HCT116 (cell line): Measurements from ENCODE around the gene GPD2. TPM values are rescaled to one million over a fixed set of nuclear protein-coding genes. Genes with fewer than 3 reads are reported as not detected.

Experiments used
- ATAC-seq: fragments of 200-7000 bp; cut with Tn5 transposase; 2 replicates; pipeline ENCODE4 v1.9.1; 2020; ENCODE audit warnings: mild to moderate bottlenecking, moderate library complexity
- BruUV-seq: library from RNA; stranded (reverse); fragments of 400-500 nt; replicated peaks from 2 replicates; lab custom pipeline; 2021; lab: Mats Ljungman, UMichigan
- CTCF ChIA-PET: fragments of 300-600 bp; sonication (Branson Sonifier 250); formaldehyde crosslinking; loops from one replicate; lab custom pipeline; 2021; ENCODE audit warnings: antibody characterized with exemption; lab: Charles Lee
- POLR2A ChIA-PET: fragments of 300-600, 350-600 bp; sonication (Branson Sonifier 250); formaldehyde crosslinking; loops from one replicate; lab custom pipeline; 2021; ENCODE audit warnings: antibody characterized with exemption; lab: Charles Lee
- RAD21 ChIA-PET, 2 experiments: fragments of 300-600 bp; sonication (Branson Sonifier 250); formaldehyde crosslinking; loops; one replicate each; lab custom pipeline; 2023; ENCODE audit warnings: low total read pairs in 2 of 2; ENCODE audit not compliant: uncharacterized antibody in 2 of 2, unreplicated experiment in 2 of 2, low non-redundant PET in 1 of 2; lab: Charles Lee
- DNase-seq: peaks from one replicate; pipeline ENCODE4 v3.0.0-alpha.2; 2010; ENCODE audit warnings: low read depth, low spot score
- H2AFZ ChIP-seq: fragments of 200-600 bp; shearing (Covaris generic), sonication (generic); 2 replicates; pipeline ENCODE4 v1.6.1; 2017; ENCODE audit warnings: low read depth, mixed run types, mixed read lengths, antibody characterized with exemption, low read length; ENCODE audit not compliant: poor library complexity, severe bottlenecking
- H3K27ac ChIP-seq: 2 replicates; pipeline ENCODE4 v1.5.1; 2012; ENCODE audit warnings: low read depth, low read length
- H3K27me3 ChIP-seq: fragments of 200-600 bp; sonication (generic); 2 replicates; pipeline ENCODE4 v1.6.1; 2016; ENCODE audit warnings: mixed run types, low read length, mixed read lengths; ENCODE audit not compliant: insufficient read depth
- H3K36me3 ChIP-seq, 2 experiments: fragments of 200-500 bp in 1 of 2; fragments of 200-600 bp in 1 of 2; sonication (Bioruptor generic) in 1 of 2; sonication (generic) in 1 of 2; 2 replicates each; pipeline versions ENCODE4 v1.5.1 to v1.6.1; 2014 to 2016; ENCODE audit warnings: low read length in 2 of 2, inconsistent platforms in 1 of 2, mixed read lengths in 1 of 2, mixed run types in 1 of 2; ENCODE audit not compliant: insufficient read depth in 2 of 2, control insufficient read depth in 1 of 2
- H3K4me1 ChIP-seq, 2 experiments: fragments of 200-600 bp in 1 of 2; sonication (generic) in 1 of 2; 2 replicates each; pipeline versions ENCODE4 v1.5.1 to v1.6.1; 2012 to 2017; ENCODE audit warnings: low read length in 2 of 2, inconsistent platforms in 1 of 2, mild to moderate bottlenecking in 1 of 2, mixed read lengths in 1 of 2, mixed run types in 1 of 2, moderate library complexity in 1 of 2; ENCODE audit not compliant: insufficient read depth in 2 of 2, control insufficient read depth in 1 of 2
- H3K4me2 ChIP-seq: fragments of 200-600 bp; sonication (generic); 2 replicates; pipeline ENCODE4 v1.6.1; 2017; ENCODE audit warnings: mixed run types, low read length, mixed read lengths
- H3K4me3 ChIP-seq, 2 experiments: fragments of 200-600 bp in 1 of 2; sonication (generic) in 1 of 2; replicated peaks in 1 of 2; 2 replicates each; pipeline ENCODE4 v1.5.1; 2011 to 2016; ENCODE audit warnings: low read length in 2 of 2, control low read depth in 1 of 2, low read depth in 1 of 2, mild to moderate bottlenecking in 1 of 2, mixed read lengths in 1 of 2, mixed run types in 1 of 2
- H3K79me2 ChIP-seq: fragments of 200-600 bp; sonication (generic); 2 replicates; pipeline ENCODE4 v1.6.1; 2017; ENCODE audit warnings: mild to moderate bottlenecking, mixed run types, low read length, moderate library complexity, mixed read lengths; ENCODE audit not compliant: insufficient read depth
- H3K9ac ChIP-seq: fragments of 200-600 bp; sonication (generic); 2 replicates; pipeline ENCODE4 v1.6.1; 2016; ENCODE audit warnings: low read length, mixed read lengths
- H3K9me2 ChIP-seq: fragments of 200-600 bp; sonication (generic), shearing (Covaris generic); 2 replicates; pipeline ENCODE4 v1.6.1; 2017; ENCODE audit warnings: mixed run types, mild to moderate bottlenecking, moderate library complexity; ENCODE audit not compliant: insufficient read depth
- H3K9me3 ChIP-seq, 2 experiments: fragments of 200-500 bp in 1 of 2; fragments of 200-600 bp in 1 of 2; sonication (Bioruptor generic) in 1 of 2; sonication (generic) in 1 of 2; 2 replicates each; pipeline ENCODE4 v1.6.1; 2014 to 2017; ENCODE audit warnings: low read length in 2 of 2, mixed read lengths in 2 of 2, inconsistent platforms in 1 of 2, low read depth in 1 of 2, mild to moderate bottlenecking in 1 of 2, mixed run types in 1 of 2, moderate library complexity in 1 of 2; ENCODE audit not compliant: control insufficient read depth in 1 of 2, insufficient read depth in 1 of 2
- H4K20me1 ChIP-seq: fragments of 200-600 bp; sonication (generic), shearing (Covaris generic); 2 replicates; pipeline ENCODE4 v1.6.1; 2017; ENCODE audit warnings: mixed run types, mild to moderate bottlenecking, moderate library complexity; ENCODE audit not compliant: insufficient read depth
- FOSL1 ChIP-seq: IDR thresholded peaks from 2 replicates; pipeline ENCODE4 v1.6.1; 2012; ENCODE audit warnings: low read depth
- POLR2AphosphoS5 ChIP-seq: IDR thresholded peaks from 2 replicates; pipeline ENCODE4 v1.6.1; 2011; ENCODE audit warnings: mild to moderate bottlenecking, low read depth, low read length, moderate library complexity
- RAD21 ChIP-seq: IDR thresholded peaks from 2 replicates; pipeline ENCODE4 v1.6.1; 2012; ENCODE audit warnings: low read depth, mild to moderate bottlenecking
- SRF ChIP-seq: IDR thresholded peaks from 2 replicates; pipeline ENCODE4 v1.6.1; 2012; ENCODE audit warnings: low read depth
- intact Hi-C: fragments of 100-400 bp; cut with micrococcal nuclease; formaldehyde crosslinking; loops from 2 replicates; pipeline ENCODE4 v1.10.0; 2022
- total RNA-seq: library from RNA; stranded (reverse); gene quantifications from one replicate; pipeline ENCODE4 v1.2.1, GENCODE V29; 2021; ENCODE audit not compliant: unreplicated experiment
- TF ChIP-seq, protein P1 (sequence below), 3 experiments: fragments of 200-600 bp in 1 of 3; sonication (generic) in 1 of 3; IDR thresholded peaks in 2 of 3; conservative IDR thresholded peaks in 1 of 3; 2 replicates each; pipeline ENCODE4 v1.5.1; 2012 to 2017; ENCODE audit warnings: low read depth in 2 of 3, low read length in 2 of 3, antibody characterized with exemption in 1 of 3, borderline replicate concordance in 1 of 3, control low read depth in 1 of 3, mild to moderate bottlenecking in 1 of 3, mixed read lengths in 1 of 3, mixed run types in 1 of 3, moderate library complexity in 1 of 3; ENCODE audit not compliant: insufficient read depth in 1 of 3
- TF ChIP-seq, protein P2 (sequence below): IDR thresholded peaks from 2 replicates; pipeline ENCODE4 v1.6.1; 2012

Gene GPD2
- total RNA-seq, 1 experiment from 2014 or later: 80.7 TPM

DNA sequence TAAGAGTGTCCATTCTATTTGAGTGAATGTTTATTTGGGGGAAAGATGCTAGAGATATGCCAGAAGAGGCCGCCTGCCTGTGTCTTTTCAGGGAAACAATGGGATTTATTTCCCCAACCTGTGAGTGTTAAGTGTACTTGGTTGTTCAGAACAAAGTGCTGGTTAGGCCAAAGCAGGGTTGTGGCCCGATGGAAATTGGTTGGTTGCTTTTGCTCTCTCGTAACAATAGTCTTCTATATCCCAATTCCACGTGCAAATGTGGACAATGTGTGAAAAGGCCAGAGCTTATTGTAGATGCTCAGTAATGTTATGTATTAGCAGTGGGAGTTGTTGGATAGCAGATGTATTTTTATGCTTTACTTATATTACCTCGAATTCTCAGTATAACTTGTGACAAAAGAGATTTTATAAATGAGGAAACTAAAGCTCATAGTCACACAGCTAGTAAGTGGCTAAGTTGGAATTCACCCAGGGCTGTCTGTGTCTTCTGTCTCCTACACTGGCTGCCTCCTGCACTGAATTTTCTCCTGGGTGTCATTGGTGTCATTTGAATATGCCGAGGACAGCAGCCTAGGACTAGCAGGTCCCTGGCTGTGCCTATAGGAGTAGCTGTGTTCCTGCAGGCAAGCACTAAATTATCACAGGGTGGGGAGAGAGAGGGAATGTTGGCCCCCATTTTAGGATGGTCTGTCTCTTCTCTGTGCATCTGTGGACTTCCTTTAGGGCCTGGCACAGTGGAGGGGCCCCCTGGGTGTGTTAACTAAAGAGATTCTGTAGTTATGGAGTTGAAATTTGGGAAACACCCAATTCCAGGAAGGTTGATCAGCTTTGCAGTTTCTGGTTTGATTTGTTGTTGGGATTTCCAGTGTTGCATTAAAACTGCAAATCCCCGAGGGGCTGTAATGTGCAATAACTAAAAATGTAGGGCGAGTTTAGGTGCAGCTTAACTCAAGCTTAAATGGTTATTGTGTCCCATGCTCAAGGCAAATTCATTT is 21.6 kb downstream of the GPD2 start:
- H3K79me2 ChIP-seq: peaks cover 81% of the 10 kb centered on the region
- RAD21 ChIA-PET: no interaction called here
- TF ChIP-seq POLR2AphosphoS5 (no peak), RAD21 (no peak), FOSL1 (no peak)
- TF ChIP-seq, protein P1, sequence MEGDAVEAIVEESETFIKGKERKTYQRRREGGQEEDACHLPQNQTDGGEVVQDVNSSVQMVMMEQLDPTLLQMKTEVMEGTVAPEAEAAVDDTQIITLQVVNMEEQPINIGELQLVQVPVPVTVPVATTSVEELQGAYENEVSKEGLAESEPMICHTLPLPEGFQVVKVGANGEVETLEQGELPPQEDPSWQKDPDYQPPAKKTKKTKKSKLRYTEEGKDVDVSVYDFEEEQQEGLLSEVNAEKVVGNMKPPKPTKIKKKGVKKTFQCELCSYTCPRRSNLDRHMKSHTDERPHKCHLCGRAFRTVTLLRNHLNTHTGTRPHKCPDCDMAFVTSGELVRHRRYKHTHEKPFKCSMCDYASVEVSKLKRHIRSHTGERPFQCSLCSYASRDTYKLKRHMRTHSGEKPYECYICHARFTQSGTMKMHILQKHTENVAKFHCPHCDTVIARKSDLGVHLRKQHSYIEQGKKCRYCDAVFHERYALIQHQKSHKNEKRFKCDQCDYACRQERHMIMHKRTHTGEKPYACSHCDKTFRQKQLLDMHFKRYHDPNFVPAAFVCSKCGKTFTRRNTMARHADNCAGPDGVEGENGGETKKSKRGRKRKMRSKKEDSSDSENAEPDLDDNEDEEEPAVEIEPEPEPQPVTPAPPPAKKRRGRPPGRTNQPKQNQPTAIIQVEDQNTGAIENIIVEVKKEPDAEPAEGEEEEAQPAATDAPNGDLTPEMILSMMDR (IDR thresholded peaks at IDR 0.05 in 2 of 3, conservative IDR thresholded peaks at IDR 0.05 in 1 of 3; ENCODE audit: borderline replicate concordance in 1 of 3, insufficient read depth in 1 of 3, low read depth in 2 of 3, low read length in 2 of 3): 0 out of 6 replicates have a peak, but pooled peaks of 1 of the 3 experiments have one; percentile 11
- TF ChIP-seq, all 23 proteins: peak for 1
- Histone ChIP-seq H3K9ac (no peak overlapping the region), H3K4me3 (no peak overlapping the region), H3K27me3 (no peaks in the 10 kb centered on the region), H3K9me3 (no peaks in the 10 kb centered on the region), H4K20me1 (no peaks in the 10 kb centered on the region), H3K36me3 (no peaks in the 10 kb centered on the region; a peak in 1 of 4 replicates), H3K9me2 (no peaks in the 10 kb centered on the region), H3K27ac (no peak overlapping the region), H3K4me1 (peaks cover 0 to 45% of the 10 kb centered on the region in 2 experiments; a peak in 2 of 4 replicates), H3K4me2 (no peak overlapping the region), H2AFZ (no peak overlapping the region)
- no TSS peak for BruUV-seq
- ChIA-PET CTCF (no interaction called here), POLR2A (no interaction called here)
- ATAC-seq: peak; percentile 43; the same call in 1 of the 2 replicates
- intact Hi-C loops: no loop called here
- no peak for DNase-seq

DNA sequence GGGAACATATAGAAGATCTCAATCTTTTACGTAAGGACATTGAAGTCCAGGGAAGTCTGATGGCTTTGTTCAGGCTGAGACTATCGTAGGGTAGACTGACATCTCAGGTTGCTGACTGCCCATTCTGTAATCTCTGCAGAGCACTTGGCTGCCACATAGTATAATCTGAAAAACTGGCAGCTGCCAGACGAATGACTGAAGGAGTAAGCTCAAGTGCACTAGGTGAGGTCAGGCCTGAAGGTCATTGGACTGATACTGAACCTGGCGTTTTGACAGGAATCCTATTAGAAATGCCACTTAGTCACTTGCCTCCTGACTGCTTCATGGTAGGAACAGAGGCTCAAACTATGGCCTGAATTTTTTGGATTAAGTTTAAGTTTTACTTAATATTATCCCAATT is 23.5 kb downstream of the GPD2 start:
- intact Hi-C loops: no loop called here
- no peak overlapping the region for H3K4me3 ChIP-seq
- H3K27ac ChIP-seq: no peak overlapping the region
- no peak for DNase-seq
- BruUV-seq: no TSS peak
- H3K9ac ChIP-seq: no peak overlapping the region
- no peaks in the 10 kb centered on the region for H4K20me1 ChIP-seq
- POLR2A ChIA-PET: no interaction called here
- no peaks in the 10 kb centered on the region for H3K27me3 ChIP-seq
- RAD21 ChIA-PET: interaction anchor here in 1 of 2 experiments (0.7 kb wide), 1 partner anchor 125 kb away, joined by 8 read pairs; no protein-coding TSS in a partner anchor
- no peaks in the 10 kb centered on the region for H3K9me3 ChIP-seq
- TF ChIP-seq SRF (no peak), FOSL1 (no peak)
- TF ChIP-seq, protein P2, sequence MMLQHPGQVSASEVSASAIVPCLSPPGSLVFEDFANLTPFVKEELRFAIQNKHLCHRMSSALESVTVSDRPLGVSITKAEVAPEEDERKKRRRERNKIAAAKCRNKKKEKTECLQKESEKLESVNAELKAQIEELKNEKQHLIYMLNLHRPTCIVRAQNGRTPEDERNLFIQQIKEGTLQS: no peak
- H3K4me2 ChIP-seq: no peak overlapping the region
- H3K79me2 ChIP-seq: peaks cover 77% of the 10 kb centered on the region
- CTCF ChIA-PET: no interaction called here
- ATAC-seq: no peak
- H3K4me1 ChIP-seq: peaks cover 0 to 37% of the 10 kb centered on the region in 2 experiments; a peak in 2 of 4 replicates
- no peaks in the 10 kb centered on the region; a peak in 1 of 4 replicates for H3K36me3 ChIP-seq
- H2AFZ ChIP-seq: no peak overlapping the region
- no peaks in the 10 kb centered on the region for H3K9me2 ChIP-seq
